Erythroblast (primary cell): Measurements from ENCODE around the gene ACTN4.

Source experiments
- GATA1 ChIP-seq: IDR thresholded peaks from 2 replicates; pipeline ENCODE4 v1.6.1; 2011; ENCODE audit warnings: low read depth, mild to moderate bottlenecking, control low read depth, low read length, moderate library complexity
- POLR2A ChIP-seq: IDR thresholded peaks from 2 replicates; pipeline ENCODE4 v1.6.1; 2011; ENCODE audit warnings: mild to moderate bottlenecking, low read length

DNA sequence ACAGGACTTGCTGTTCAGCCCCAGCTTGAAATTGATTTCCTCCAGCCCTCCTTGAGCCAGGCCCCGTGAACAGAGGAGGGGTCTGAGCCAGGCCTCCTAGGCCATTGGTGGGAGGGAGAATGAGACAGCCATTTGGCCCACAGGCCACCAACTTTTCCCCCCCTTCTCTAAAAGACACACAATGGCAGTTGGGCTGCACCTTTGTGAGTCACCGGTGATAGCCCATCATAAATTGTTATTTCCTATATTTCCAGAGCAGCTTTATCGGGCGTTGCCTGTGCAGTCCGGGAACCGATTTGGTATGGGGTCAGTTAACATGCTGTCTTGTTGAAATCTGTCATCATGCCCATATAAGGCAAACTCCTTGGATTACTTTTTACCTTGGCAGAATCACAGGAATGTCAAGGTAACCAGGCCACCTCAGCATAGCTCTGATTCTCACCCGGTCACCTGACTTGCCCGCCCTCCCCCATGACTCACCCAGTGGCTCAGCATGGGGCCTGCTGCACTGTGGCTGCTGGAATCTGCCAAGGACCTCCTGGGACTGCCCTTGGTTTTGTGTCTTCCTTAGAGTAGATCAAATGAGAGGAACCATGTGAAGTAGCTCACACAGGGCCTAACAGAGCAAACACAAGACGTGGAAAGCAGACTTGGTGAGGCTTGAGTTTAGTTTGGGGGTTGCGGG, 36.1 kb downstream of the ACTN4 start:
- TF ChIP-seq POLR2A: no peak
- TF ChIP-seq GATA1: no peak
